Stomach (tissue), 4 donors: ENCODE data around the gene TBCEL.

Experiments used
- EP300 ChIP-seq: sonication (generic); formaldehyde crosslinking; IDR thresholded peaks from one replicate; pipeline ENCODE4 v1.6.1; 2017; ENCODE audit warnings: antibody characterized with exemption
- POLR2A ChIP-seq, 4 donors: fragments of 450-650 bp; IDR thresholded peaks; one replicate each; pipeline ENCODE4 v1.6.1; 2016; ENCODE audit warnings: antibody characterized with exemption in 4 of 4, control low read depth in 2 of 4, mild to moderate bottlenecking in 1 of 4, moderate library complexity in 1 of 4
- POLR2AphosphoS5 ChIP-seq, 3 donors: sonication (generic); formaldehyde crosslinking; IDR thresholded peaks; one replicate each; pipeline ENCODE4 v1.6.1; 2016; ENCODE audit warnings: antibody characterized with exemption in 3 of 3
- TF ChIP-seq, protein P1 (sequence below), 7 experiments: fragments of 450-650 bp in 4 of 7; fragments of 200-600 bp in 3 of 7; sonication (generic) in 3 of 7; IDR thresholded peaks; one replicate each; pipeline ENCODE4 v1.5.1; 2016 to 2019; ENCODE audit warnings: antibody characterized with exemption in 7 of 7, control low read depth in 2 of 7, mild to moderate bottlenecking in 1 of 7

DNA sequence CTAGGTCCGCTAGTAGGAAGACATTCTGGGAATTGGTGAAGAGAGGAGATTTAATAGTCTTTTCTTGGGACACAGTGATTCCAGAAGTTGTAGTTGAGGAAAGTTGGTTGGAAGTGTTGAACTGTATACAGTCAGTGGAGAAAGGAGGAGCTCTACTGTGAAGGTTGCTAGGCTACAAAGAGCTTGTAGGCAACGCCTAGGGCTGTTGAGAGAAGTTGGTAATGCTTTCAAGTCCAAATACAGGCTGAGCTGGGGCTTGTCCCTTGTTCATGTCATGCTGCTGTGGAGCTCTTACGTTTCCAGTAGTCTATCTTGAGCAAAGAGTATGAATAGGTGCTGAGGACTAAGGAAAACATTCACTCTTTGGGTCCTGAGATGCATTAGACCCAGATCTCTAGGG lies 1.1 kb downstream of the TBCEL start:
- TF ChIP-seq, protein P1, sequence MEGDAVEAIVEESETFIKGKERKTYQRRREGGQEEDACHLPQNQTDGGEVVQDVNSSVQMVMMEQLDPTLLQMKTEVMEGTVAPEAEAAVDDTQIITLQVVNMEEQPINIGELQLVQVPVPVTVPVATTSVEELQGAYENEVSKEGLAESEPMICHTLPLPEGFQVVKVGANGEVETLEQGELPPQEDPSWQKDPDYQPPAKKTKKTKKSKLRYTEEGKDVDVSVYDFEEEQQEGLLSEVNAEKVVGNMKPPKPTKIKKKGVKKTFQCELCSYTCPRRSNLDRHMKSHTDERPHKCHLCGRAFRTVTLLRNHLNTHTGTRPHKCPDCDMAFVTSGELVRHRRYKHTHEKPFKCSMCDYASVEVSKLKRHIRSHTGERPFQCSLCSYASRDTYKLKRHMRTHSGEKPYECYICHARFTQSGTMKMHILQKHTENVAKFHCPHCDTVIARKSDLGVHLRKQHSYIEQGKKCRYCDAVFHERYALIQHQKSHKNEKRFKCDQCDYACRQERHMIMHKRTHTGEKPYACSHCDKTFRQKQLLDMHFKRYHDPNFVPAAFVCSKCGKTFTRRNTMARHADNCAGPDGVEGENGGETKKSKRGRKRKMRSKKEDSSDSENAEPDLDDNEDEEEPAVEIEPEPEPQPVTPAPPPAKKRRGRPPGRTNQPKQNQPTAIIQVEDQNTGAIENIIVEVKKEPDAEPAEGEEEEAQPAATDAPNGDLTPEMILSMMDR (IDR thresholded peaks at IDR 0.05), result no peak
- TF ChIP-seq POLR2A (IDR thresholded peaks at IDR 0.05), result no peak
- no peak for TF ChIP-seq EP300
- TF ChIP-seq POLR2AphosphoS5 (IDR thresholded peaks at IDR 0.05), result no peak
